HL-60 (cell line): ENCODE measurements around the gene PDZD4.

ENCODE experiments used
- DNase-seq, 2 experiments: peaks; one replicate each; pipeline ENCODE4 v3.0.0-alpha.2; 2010 to 2020; ENCODE audit warnings: low read depth in 1 of 2, low spot score in 1 of 2
- H3K27ac ChIP-seq: fragments of 250-450 bp; sonication (Bioruptor Pico); replicated peaks from 2 replicates; pipeline ENCODE4 v1.5.1; 2020; ENCODE audit warnings: mild to moderate bottlenecking, moderate library complexity
- H3K27me3 ChIP-seq: fragments of 250-450 bp; sonication (Bioruptor Pico); 2 replicates; pipeline ENCODE4 v1.5.1; 2021; ENCODE audit warnings: mild to moderate bottlenecking, moderate library complexity; ENCODE audit not compliant: insufficient read depth, poor library complexity, severe bottlenecking
- H3K4me3 ChIP-seq: replicated peaks from 2 replicates; pipeline ENCODE4 v1.5.1; 2011; ENCODE audit warnings: mild to moderate bottlenecking, control low read depth, low read length; ENCODE audit not compliant: insufficient read depth
- CTCF ChIP-seq: IDR thresholded peaks from one replicate; pipeline ENCODE4 v1.5.1; 2011; ENCODE audit warnings: low read length, control low read depth, inconsistent platforms; ENCODE audit not compliant: insufficient read depth
- GABPA ChIP-seq: IDR thresholded peaks from 2 replicates; pipeline ENCODE4 v1.6.1; 2012; ENCODE audit warnings: low read depth
- POLR2AphosphoS5 ChIP-seq: IDR thresholded peaks from 2 replicates; pipeline ENCODE4 v1.6.1; 2012; ENCODE audit warnings: low read depth
- SPI1 ChIP-seq: IDR thresholded peaks from 2 replicates; pipeline ENCODE4 v1.6.1; 2012; ENCODE audit warnings: low read depth, mild to moderate bottlenecking, borderline replicate concordance
- TF ChIP-seq, protein P1 (sequence below): IDR thresholded peaks from 2 replicates; pipeline ENCODE4 v1.6.1; 2012; ENCODE audit warnings: low read depth; ENCODE audit not compliant: insufficient replicate concordance

Gene PDZD4

DNA sequence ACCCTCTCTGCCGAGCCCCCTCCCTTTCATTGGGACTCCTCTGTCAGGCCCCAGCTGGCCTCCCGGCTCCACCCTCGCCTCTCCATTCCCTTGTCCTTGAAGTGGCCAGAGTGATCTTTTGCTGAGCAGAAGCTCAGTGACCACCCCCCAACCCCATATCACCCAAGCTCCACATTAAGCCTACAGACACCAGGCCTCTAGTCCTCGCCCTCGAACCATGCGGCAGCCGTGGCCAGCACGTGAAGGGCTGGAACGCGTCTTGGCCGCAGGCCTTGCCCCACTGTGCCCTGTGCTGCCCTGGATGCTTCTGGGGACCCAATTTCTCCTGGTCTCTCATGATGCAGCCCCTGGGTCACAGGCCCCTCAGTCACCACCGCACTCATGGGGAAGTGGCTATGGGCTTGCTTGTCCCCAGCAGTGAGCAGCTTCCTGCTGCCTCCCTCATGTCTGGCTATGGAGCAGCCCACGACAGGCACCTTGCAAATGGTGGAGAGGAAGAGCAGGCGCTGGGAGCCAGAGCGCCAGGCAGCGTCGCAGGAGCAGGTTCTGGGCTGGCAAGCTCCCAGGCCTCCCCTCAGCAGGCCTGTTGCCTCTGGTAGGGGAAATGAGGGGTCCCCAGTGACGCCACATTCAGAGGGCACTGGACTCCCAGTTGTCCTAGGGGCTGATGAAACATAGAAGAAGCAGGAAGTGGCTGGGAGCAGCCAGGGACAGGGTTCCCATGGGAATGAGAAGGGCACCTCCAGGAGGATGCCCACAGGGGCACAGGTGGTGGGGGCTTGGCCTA, 50.3 kb downstream of the PDZD4 start:
- no peak overlapping the region for H3K4me3 ChIP-seq
- TF ChIP-seq POLR2AphosphoS5 (no peak), GABPA (no peak), CTCF (no peak), SPI1 (no peak)
- TF ChIP-seq, protein P1, sequence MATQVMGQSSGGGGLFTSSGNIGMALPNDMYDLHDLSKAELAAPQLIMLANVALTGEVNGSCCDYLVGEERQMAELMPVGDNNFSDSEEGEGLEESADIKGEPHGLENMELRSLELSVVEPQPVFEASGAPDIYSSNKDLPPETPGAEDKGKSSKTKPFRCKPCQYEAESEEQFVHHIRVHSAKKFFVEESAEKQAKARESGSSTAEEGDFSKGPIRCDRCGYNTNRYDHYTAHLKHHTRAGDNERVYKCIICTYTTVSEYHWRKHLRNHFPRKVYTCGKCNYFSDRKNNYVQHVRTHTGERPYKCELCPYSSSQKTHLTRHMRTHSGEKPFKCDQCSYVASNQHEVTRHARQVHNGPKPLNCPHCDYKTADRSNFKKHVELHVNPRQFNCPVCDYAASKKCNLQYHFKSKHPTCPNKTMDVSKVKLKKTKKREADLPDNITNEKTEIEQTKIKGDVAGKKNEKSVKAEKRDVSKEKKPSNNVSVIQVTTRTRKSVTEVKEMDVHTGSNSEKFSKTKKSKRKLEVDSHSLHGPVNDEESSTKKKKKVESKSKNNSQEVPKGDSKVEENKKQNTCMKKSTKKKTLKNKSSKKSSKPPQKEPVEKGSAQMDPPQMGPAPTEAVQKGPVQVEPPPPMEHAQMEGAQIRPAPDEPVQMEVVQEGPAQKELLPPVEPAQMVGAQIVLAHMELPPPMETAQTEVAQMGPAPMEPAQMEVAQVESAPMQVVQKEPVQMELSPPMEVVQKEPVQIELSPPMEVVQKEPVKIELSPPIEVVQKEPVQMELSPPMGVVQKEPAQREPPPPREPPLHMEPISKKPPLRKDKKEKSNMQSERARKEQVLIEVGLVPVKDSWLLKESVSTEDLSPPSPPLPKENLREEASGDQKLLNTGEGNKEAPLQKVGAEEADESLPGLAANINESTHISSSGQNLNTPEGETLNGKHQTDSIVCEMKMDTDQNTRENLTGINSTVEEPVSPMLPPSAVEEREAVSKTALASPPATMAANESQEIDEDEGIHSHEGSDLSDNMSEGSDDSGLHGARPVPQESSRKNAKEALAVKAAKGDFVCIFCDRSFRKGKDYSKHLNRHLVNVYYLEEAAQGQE = no peak
- no peak overlapping the region for H3K27ac ChIP-seq
- no peak for DNase-seq
- no peaks in the 10 kb centered on the region for H3K27me3 ChIP-seq

- no peak for DNase-seq
- TF ChIP-seq GABPA (no peak), CTCF (no peak), POLR2AphosphoS5 (no peak), SPI1 (no peak)
- TF ChIP-seq, protein P1 = no peak
- Histone ChIP-seq H3K27ac (no peak overlapping the region), H3K27me3 (no peaks in the 10 kb centered on the region), H3K4me3 (no peak overlapping the region)
Measured at GRCh38 chrX:153778684-153779101, 51.7 kb downstream of the PDZD4 start.

DNA sequence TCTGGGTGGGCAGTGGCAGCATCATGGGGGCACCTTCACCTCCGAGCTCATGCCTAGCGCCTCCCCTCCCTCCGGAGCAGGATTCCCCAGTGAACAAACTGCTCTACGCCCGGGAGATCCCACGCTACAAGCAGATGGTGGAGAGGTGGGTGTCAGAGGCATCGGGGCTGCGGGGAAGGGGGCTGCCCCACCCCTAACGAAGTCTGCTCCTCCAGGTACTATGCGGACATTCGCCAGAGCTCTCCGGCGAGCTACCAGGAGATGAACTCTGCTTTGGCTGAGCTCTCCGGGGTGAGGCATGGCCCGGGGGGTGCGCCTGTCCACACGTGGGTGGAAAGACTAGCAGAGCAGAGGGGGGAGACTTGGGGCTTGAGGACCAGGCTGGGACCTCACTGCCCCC, 52.2 kb downstream of the PDZD4 start:
- no peaks in the 10 kb centered on the region for H3K27me3 ChIP-seq
- no peak overlapping the region for H3K4me3 ChIP-seq
- DNase-seq = no peak
- TF ChIP-seq, protein P1 = no peak
- TF ChIP-seq SPI1 = no peak
- no peak for TF ChIP-seq GABPA
- H3K27ac ChIP-seq = no peak overlapping the region
